CD8-positive, alpha-beta memory T cell (primary cell): ENCODE data around the gene F11R. TPM values are rescaled to one million over a fixed set of nuclear protein-coding genes. Genes with fewer than 3 reads are reported as not detected.

Experiments used
- CTCF ChIA-PET: fragments of 350-600 bp; sonication (Branson Sonifier 250); formaldehyde crosslinking; loops from one replicate; lab custom pipeline; 2021; ENCODE audit warnings: antibody characterized with exemption; lab: Charles Lee
- POLR2A ChIA-PET: fragments of 350-600 bp; sonication (Branson Sonifier 250); formaldehyde crosslinking; loops from one replicate; lab custom pipeline; 2021; ENCODE audit warnings: antibody characterized with exemption; lab: Charles Lee
- DNase-seq, 5 donors: peaks; one replicate each; pipeline versions ENCODE4 v3.0.0 to v3.0.0-alpha.2; 2020 to 2022; ENCODE audit warnings: mixed read lengths in 1 of 5
- H3K27ac ChIP-seq: one replicate; pipeline ENCODE4 v1.7.0; 2013; ENCODE audit warnings: low read depth, mild to moderate bottlenecking, low read length, moderate library complexity
- H3K27me3 ChIP-seq: 2 replicates; pipeline ENCODE4 v1.7.0; 2013; ENCODE audit warnings: low read length, mild to moderate bottlenecking; ENCODE audit not compliant: insufficient read depth, poor library complexity, severe bottlenecking
- H3K36me3 ChIP-seq: 2 replicates; pipeline ENCODE4 v1.7.0; 2013; ENCODE audit warnings: mild to moderate bottlenecking, low read length, moderate library complexity; ENCODE audit not compliant: insufficient read depth
- H3K4me1 ChIP-seq: 2 replicates; pipeline ENCODE4 v1.7.0; 2013; ENCODE audit warnings: mild to moderate bottlenecking, low read length, moderate library complexity; ENCODE audit not compliant: insufficient read depth
- H3K4me3 ChIP-seq: 2 replicates; pipeline ENCODE4 v1.7.0; 2013; ENCODE audit warnings: mild to moderate bottlenecking, low read length
- H3K9me3 ChIP-seq: 2 replicates; pipeline ENCODE4 v1.7.0; 2013; ENCODE audit warnings: mild to moderate bottlenecking, low read length
- H3K27ac Mint-ChIP-seq, 8 donors: one replicate each; pipeline ENCODE4 v1.8.0; 2020 to 2021; ENCODE audit warnings: mixed read lengths in 8 of 8, mild to moderate bottlenecking in 6 of 8, inconsistent platforms in 3 of 8, moderate library complexity in 3 of 8
- H3K27me3 Mint-ChIP-seq, 2 donors: one replicate each; pipeline ENCODE4 v1.8.0; 2020 to 2021; ENCODE audit warnings: mixed read lengths in 2 of 2, mild to moderate bottlenecking in 1 of 2, moderate library complexity in 1 of 2
- H3K36me3 Mint-ChIP-seq, 3 donors: one replicate each; pipeline ENCODE4 v1.8.0; 2020 to 2021; ENCODE audit warnings: mixed read lengths in 3 of 3, inconsistent platforms in 1 of 3, mild to moderate bottlenecking in 1 of 3
- H3K4me1 Mint-ChIP-seq, 3 donors: one replicate each; pipeline ENCODE4 v1.8.0; 2020 to 2021; ENCODE audit warnings: mixed read lengths in 3 of 3, inconsistent platforms in 1 of 3, mild to moderate bottlenecking in 1 of 3
- H3K4me3 Mint-ChIP-seq, 7 donors: one replicate each; pipeline ENCODE4 v1.8.0; 2020 to 2021; ENCODE audit warnings: mixed read lengths in 7 of 7, mild to moderate bottlenecking in 6 of 7, moderate library complexity in 4 of 7, inconsistent platforms in 2 of 7
- H3K9me3 Mint-ChIP-seq, 5 donors: one replicate each; pipeline ENCODE4 v1.8.0; 2020 to 2022; ENCODE audit warnings: mixed read lengths in 5 of 5, mild to moderate bottlenecking in 3 of 5, moderate library complexity in 2 of 5, inconsistent platforms in 1 of 5
- polyA plus RNA-seq: library from polyadenylated mRNA; unstranded; fragments of 300-500 nt; fragmentation: Illumina TruSeq; gene quantifications from one replicate; pipeline ENCODE4 v1.2.3, GENCODE V29; 2021
- total RNA-seq, 2 experiments: library from RNA; stranded (reverse); gene quantifications; one replicate each; pipeline ENCODE4 v1.2.3, GENCODE V29; 2021

The F11R gene
- total and polyA plus RNA-seq, 3 experiments from 2014 or later = 11.6 to 18.3 (median 14.1) TPM

DNA sequence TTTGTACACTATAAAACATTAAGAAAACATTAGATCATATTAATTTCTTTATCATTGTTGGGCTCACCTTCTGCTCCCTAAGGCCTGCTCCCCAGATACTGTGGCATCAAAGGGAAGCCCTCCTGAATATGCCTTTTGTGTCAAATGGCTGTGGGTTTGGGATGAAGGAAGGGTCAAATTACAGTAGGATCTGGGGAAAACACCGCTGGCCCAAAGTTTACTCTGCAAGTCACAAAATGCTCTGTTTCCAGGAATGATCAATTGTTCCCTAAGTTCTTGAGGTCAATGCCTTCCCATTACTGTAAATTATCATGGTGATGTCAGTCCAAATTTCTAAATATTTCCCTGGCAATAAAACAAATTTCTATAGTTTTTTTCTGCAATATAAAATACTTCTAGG, 59.5 kb downstream of the F11R start:
- Mint-ChIP-seq H3K4me1 (no peaks in the 10 kb centered on the region), H3K27me3 (no peaks in the 10 kb centered on the region), H3K4me3 (no peak overlapping the region), H3K9me3 (no peaks in the 10 kb centered on the region), H3K36me3 (no peaks in the 10 kb centered on the region), H3K27ac (no peak overlapping the region)
- H3K27me3 ChIP-seq = no peaks in the 10 kb centered on the region
- H3K27ac ChIP-seq = no peak overlapping the region
- no peaks in the 10 kb centered on the region for H3K4me1 ChIP-seq
- no peak overlapping the region for H3K4me3 ChIP-seq
- POLR2A ChIA-PET = no interaction called here
- no peaks in the 10 kb centered on the region for H3K9me3 ChIP-seq
- H3K36me3 ChIP-seq = no peaks in the 10 kb centered on the region
- CTCF ChIA-PET = interaction anchor here (1.0 kb wide), 1 partner anchor 10 kb away, joined by 3 read pairs; no protein-coding TSS in a partner anchor
- DNase-seq = no peak

DNA sequence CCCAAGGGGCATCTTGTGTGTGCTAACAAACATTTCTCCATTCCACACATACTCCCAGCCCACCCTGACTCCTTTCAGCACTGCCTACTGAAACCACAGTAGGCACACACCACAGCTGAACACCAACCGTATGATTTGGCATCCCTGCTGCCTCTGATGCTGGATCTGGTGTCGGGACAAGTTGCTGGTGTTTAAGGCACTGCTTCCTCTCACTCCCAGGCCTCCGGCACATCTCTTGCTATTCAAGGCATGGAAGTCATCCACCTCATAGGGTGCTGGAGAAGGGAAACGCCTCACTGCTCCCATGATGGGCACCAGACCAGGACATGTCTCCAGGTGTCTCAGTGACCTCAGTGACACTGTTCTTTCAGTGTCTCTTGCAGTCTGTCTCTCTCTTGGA, 64.0 kb downstream of the F11R start:
- Mint-ChIP-seq H3K4me1 (peaks cover 3 to 6% (median 6%) of the 10 kb centered on the region in 3 donors), H3K9me3 (no peaks in the 10 kb centered on the region), H3K27me3 (no peaks in the 10 kb centered on the region), H3K27ac (peak overlapping the region in 1 of 8 donors; percentile 26), H3K36me3 (no peaks in the 10 kb centered on the region), H3K4me3 (no peak overlapping the region)
- ChIA-PET CTCF (interaction anchor here (1.0 to 7.4 kb wide), 2 partner anchors 9 to 120 kb away, joined by 3 to 135 read pairs; no protein-coding TSS in a partner anchor), POLR2A (no interaction called here)
- H3K9me3 ChIP-seq = no peaks in the 10 kb centered on the region
- no peaks in the 10 kb centered on the region for H3K36me3 ChIP-seq
- no peak overlapping the region for H3K27ac ChIP-seq
- no peak overlapping the region for H3K4me3 ChIP-seq
- no peaks in the 10 kb centered on the region for H3K4me1 ChIP-seq
- DNase-seq = no peak
- no peaks in the 10 kb centered on the region for H3K27me3 ChIP-seq

DNA sequence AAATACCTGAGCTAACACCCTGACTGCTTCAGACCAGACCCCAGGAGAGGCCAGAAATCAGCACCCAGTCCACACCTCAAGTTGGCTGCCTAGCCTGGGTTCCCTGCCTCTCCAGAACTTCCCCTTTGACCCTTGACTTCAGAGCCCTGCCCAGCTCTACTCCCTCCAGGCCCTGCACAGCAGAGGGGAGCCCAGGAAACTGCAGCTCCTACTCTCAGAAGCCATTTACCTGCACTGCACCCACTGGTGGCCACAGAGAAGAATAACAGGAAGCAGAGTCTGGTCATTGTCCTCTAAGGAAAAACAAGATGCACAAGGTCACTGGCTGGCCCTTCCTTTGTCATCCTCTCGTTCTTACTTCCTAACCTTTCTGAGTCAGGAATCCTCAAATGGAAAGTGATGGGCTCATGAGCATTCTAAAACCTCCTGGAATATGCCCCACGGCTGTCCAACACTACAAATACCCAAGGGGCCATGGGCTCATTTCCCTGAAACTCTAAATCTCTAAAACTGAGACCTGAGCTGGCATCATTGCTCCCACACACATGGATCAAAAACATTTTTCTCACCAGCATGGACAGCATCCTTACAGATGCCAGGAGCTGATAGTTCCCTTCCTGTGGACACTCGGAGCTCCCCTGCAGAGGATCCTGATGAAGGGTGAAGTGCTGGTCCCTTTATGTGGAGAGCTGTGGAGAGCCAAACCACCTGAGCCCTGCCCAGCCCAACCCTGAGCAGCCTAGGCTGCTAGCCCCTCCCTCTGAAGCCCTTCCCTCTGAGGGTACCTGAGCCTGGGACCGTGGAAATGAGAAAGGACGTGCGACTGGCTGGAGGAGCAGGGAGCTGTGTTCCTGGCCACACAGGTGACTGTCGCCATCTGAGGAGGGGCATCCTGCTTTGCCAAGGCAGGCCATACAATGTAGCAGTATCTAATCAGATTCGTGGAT, 66.5 kb downstream of the F11R start, which contains the start of gene ITLN2:
Gene ITLN2 (minus strand): TSS at position 652 of the 947 bp plus-strand sequence. CDS start 68 bp downstream, at position 584.
- no peaks in the 10 kb centered on the region for H3K9me3 ChIP-seq
- no peak within 1 kb of the TSS for H3K4me3 Mint-ChIP-seq
- H3K4me1 ChIP-seq = peaks cover 3% of the 10 kb centered on the region
- H3K27ac Mint-ChIP-seq = peak within 1 kb of the TSS in 3 of 8 donors; percentile 9 to 40 (median 27)
- H3K36me3 Mint-ChIP-seq = no peaks in the 10 kb centered on the region
- H3K4me3 ChIP-seq = no peak within 1 kb of the TSS
- ChIA-PET POLR2A (interaction anchor here (1.1 kb wide), 1 partner anchor 117 kb away, joined by 4 read pairs; no protein-coding TSS in a partner anchor), CTCF (interaction anchor here (0.8 to 7.4 kb wide), 24 partner anchors 9 to 279 kb away, joined by 3 to 135 read pairs (median 4); partner anchors contain the start of gene CD244)
- H3K27ac ChIP-seq = no peak within 1 kb of the TSS
- H3K36me3 ChIP-seq = no peaks in the 10 kb centered on the region
- H3K27me3 ChIP-seq = no peaks in the 10 kb centered on the region
- H3K9me3 Mint-ChIP-seq = no peaks in the 10 kb centered on the region
- peak; percentile 8 to 57 (median 37) for DNase-seq
- H3K27me3 Mint-ChIP-seq = no peaks in the 10 kb centered on the region
- peaks cover 11 to 17% (median 12%) of the 10 kb centered on the region in 3 donors for H3K4me1 Mint-ChIP-seq

DNA sequence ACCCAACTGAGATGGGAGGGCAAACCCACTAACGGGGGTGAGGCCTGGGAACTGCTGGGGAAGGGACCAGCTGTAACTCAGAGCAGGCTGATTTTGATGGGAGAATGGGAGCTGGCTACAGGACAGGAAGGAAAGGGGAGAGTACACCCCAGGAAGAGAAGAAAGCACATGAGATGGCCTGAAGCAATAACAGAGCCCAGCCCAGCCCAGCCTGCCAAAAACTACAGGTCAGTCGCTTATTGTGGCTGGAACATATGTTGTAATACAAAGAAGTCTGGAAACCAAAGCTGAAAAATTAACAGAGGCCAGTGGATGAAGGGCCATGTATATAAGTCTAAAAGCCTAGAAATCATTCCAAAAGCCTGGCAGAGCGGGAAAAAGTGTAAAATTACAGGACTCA, 67.9 kb downstream of the F11R start:
- Histone ChIP-seq H3K36me3 (no peaks in the 10 kb centered on the region), H3K27me3 (no peaks in the 10 kb centered on the region), H3K27ac (no peak overlapping the region), H3K9me3 (no peaks in the 10 kb centered on the region), H3K4me1 (peaks cover 3% of the 10 kb centered on the region), H3K4me3 (no peak overlapping the region)
- ChIA-PET CTCF (interaction anchor here (0.6 to 7.4 kb wide), 17 partner anchors 8 to 278 kb away, joined by 3 to 135 read pairs (median 7); partner anchors contain the start of gene CD244), POLR2A (no interaction called here)
- DNase-seq = no peak
- no peaks in the 10 kb centered on the region for H3K36me3 Mint-ChIP-seq
- no peak overlapping the region for H3K27ac Mint-ChIP-seq
- peaks cover 12 to 23% (median 21%) of the 10 kb centered on the region in 3 donors for H3K4me1 Mint-ChIP-seq
- no peaks in the 10 kb centered on the region for H3K27me3 Mint-ChIP-seq
- H3K4me3 Mint-ChIP-seq = no peak overlapping the region
- no peaks in the 10 kb centered on the region for H3K9me3 Mint-ChIP-seq

DNA sequence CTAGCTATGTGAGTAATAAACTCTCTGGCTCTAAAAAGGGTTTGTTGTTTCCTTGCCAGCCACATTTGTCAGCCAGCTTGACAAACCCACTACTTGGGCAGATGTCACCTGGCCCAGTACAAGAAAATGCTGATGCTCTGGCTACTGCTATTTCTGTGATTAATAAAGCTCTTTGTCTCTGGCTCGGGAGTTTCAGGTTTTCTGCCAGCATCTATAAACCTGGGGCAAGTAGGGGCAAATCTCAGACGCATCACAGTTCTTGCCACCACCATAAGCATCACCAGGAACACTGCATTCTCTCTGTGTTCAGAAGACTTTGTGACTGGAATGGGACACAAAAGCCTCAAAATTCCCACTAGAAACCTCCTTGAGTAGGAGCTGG, 68.8 kb downstream of the F11R start:
- Mint-ChIP-seq H3K27ac (no peak overlapping the region), H3K36me3 (no peaks in the 10 kb centered on the region), H3K4me1 (peaks cover 12 to 25% (median 23%) of the 10 kb centered on the region in 3 donors), H3K9me3 (no peaks in the 10 kb centered on the region), H3K27me3 (no peaks in the 10 kb centered on the region), H3K4me3 (no peak overlapping the region)
- Histone ChIP-seq H3K4me3 (no peak overlapping the region), H3K9me3 (no peaks in the 10 kb centered on the region), H3K36me3 (no peaks in the 10 kb centered on the region), H3K4me1 (peaks cover 3% of the 10 kb centered on the region), H3K27ac (no peak overlapping the region), H3K27me3 (no peaks in the 10 kb centered on the region)
- DNase-seq = no peak
- CTCF ChIA-PET = interaction anchor here (0.6 to 7.4 kb wide), 38 partner anchors 8 to 398 kb away, joined by 3 to 135 read pairs (median 5); partner anchors contain the start of genes CD244, ITLN1, KLHDC9 and TSTD1
- POLR2A ChIA-PET = interaction anchor here (0.9 kb wide), 1 partner anchor 115 kb away, joined by 4 read pairs; no protein-coding TSS in a partner anchor

DNA sequence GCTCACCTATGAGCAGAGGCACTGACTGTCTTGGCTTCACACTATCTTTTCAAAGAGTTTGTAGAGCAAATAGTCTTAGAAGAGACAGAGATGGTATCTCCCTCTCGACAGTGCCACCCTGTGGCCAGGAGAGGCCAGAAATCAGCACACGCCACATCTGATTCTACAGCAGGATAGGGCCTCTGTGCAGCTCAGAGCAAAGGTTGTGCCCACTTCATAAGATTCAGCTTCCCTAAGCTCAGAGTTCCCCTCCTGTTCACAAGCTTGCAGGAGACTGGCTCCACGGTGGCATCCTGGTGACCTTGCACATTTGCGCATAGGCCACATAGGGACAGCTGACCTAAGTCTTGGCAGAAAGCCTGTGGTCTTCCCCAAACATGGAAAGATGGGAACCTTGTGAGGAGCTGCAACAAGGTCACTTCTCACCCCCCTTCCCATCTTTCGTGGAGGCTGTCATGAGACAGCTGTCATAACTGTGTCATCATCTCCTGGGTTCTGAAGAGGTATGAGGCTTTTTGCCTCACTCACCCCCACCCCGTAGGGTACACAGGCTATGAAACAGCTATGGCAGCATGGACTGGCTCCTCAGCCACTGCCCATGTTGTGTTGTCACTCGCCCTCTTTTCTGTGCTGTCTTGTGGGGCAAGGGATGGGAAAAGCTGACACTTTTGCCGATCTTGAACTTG, 69.4 kb downstream of the F11R start:
- Histone ChIP-seq H3K27me3 (no peaks in the 10 kb centered on the region), H3K4me3 (no peak overlapping the region), H3K36me3 (no peaks in the 10 kb centered on the region), H3K9me3 (no peaks in the 10 kb centered on the region), H3K4me1 (peaks cover 3% of the 10 kb centered on the region), H3K27ac (no peak overlapping the region)
- Mint-ChIP-seq H3K36me3 (no peaks in the 10 kb centered on the region), H3K4me1 (peaks cover 12 to 26% (median 23%) of the 10 kb centered on the region in 3 donors), H3K27ac (peak overlapping the region in 3 of 8 donors; percentile 12 to 36 (median 33)), H3K4me3 (no peak overlapping the region), H3K27me3 (no peaks in the 10 kb centered on the region), H3K9me3 (no peaks in the 10 kb centered on the region)
- ChIA-PET POLR2A (interaction anchor here (0.6 to 0.9 kb wide), 2 partner anchors 114 to 172 kb away, joined by 3 to 4 read pairs; no protein-coding TSS in a partner anchor), CTCF (interaction anchor here (0.6 to 7.4 kb wide), 39 partner anchors 8 to 398 kb away, joined by 3 to 135 read pairs (median 5); partner anchors contain the start of genes CD244, ITLN1, KLHDC9 and TSTD1)
- DNase-seq = peak; percentile 49 to 74 (median 55)

DNA sequence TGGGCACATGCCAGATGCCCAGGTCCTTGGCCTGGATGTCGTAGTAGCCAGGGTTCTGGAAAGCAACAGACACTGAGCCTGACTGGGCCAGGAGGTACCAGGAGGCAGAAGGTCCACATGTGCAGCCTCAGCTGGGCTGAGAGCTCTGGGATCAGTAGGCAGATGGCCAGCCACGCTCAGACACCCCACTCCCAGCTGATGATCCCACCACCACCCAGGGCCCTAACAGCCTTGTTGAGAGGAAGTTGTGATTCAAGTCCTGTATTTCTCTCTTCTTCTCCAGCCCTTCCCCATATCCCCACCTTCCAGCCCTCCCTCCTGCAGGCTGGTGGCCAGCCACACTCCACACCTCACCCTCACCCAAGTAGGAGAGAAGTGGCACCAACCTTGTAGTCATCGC, 70.3 kb downstream of the F11R start:
- H3K9me3 Mint-ChIP-seq = no peaks in the 10 kb centered on the region

More for the DNA sequence above, 70.3 kb downstream of the F11R start:
- CTCF ChIA-PET = interaction anchor here (1.1 to 7.4 kb wide), 17 partner anchors 9 to 270 kb away, joined by 3 to 135 read pairs (median 6); partner anchors contain the start of gene ITLN1
- Histone ChIP-seq H3K27me3 (no peaks in the 10 kb centered on the region), H3K4me1 (peaks cover 3% of the 10 kb centered on the region), H3K4me3 (no peak overlapping the region), H3K27ac (no peak overlapping the region), H3K9me3 (no peaks in the 10 kb centered on the region), H3K36me3 (no peaks in the 10 kb centered on the region)
- Mint-ChIP-seq H3K36me3 (no peaks in the 10 kb centered on the region), H3K27me3 (no peaks in the 10 kb centered on the region), H3K4me1 (peaks cover 12 to 26% (median 23%) of the 10 kb centered on the region in 3 donors), H3K27ac (no peak overlapping the region), H3K4me3 (no peak overlapping the region)
- POLR2A ChIA-PET = no interaction called here
- no peak for DNase-seq
